OCI-LY1 (cell line): ENCODE data around the gene DND1.

Experiments used
- CTCF ChIP-seq: fragments of 200-600 bp; sonication (generic), shearing (Covaris generic); IDR thresholded peaks from 2 replicates; pipeline ENCODE4 v1.5.1; 2017; ENCODE audit warnings: mild to moderate bottlenecking, antibody characterized with exemption, low read length, moderate library complexity, mixed read lengths
- EZH2 ChIP-seq: fragments of 200-600 bp; sonication (generic), shearing (Covaris generic); IDR thresholded peaks from 2 replicates; pipeline ENCODE4 v1.8.0; 2017; ENCODE audit warnings: borderline replicate concordance, mixed run types, mild to moderate bottlenecking, antibody characterized with exemption, low read length, moderate library complexity, mixed read lengths

DNA sequence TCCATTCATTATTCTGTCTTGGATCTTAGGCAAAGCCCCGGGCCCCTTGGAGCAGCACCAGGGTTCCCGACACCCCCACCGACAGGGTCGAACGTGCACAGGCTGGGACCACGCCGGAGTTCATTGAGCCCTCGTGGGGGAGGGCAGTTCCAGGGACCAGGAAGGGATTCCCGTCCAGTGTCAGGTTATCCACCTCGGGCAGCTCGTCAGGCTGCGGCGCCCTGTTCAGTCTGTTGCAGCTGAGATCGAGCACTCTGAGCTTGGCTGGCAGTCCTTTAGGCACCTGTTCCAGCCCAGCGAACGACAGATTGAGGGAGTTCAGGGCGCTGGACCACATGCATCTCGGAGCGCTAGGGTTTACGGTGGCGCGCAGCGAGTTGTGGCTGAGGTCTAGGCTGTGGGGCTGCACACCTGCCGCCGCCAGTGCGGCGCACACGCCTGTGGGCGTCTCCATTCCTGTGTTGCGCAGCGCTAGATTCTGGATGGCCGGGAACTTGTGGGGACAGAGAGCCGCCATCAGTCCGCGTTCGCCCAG lies 41.5 kb downstream of the DND1 start:
- TF ChIP-seq CTCF (no peak), EZH2 (no peak)
